GM18870 (cell line): Measurements from ENCODE around the gene STARD3NL.
"Not testable (repeated sequence)": the region's sequence is repeated elsewhere in the genome, so short reads cannot be mapped to it uniquely, and the experiment has no call there.

Experiments used
- ATAC-seq: cut with Tn5 transposase; IDR thresholded peaks from one replicate; pipeline ENCODE4 v1.9.1; 2021; ENCODE audit warnings: moderate library complexity; ENCODE audit not compliant: unreplicated experiment

STARD3NL gene

DNA sequence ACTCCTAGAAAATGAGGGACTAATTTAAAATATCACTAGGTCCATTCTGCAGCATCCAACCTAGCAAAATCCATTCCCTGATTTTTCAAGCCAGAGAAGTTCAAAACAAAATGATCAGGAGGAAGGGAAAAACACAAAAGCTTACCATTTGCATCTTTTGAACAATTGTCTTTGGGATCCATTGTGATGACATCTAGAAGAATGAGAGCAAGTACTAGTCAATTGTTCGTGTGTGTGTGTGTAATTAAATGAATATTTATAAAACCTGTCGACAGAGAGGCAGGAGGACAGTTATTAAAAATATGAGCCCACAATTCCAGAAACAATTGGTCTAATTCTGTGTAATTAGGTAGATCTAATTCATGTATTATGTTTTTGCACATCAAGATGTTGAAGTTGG, 84.0 kb downstream of the STARD3NL start:
- not testable (repeated sequence) for ATAC-seq

GRCh38 chr7:38262545-38262944, 84.5 kb downstream of the STARD3NL start:
- no peak for ATAC-seq

DNA sequence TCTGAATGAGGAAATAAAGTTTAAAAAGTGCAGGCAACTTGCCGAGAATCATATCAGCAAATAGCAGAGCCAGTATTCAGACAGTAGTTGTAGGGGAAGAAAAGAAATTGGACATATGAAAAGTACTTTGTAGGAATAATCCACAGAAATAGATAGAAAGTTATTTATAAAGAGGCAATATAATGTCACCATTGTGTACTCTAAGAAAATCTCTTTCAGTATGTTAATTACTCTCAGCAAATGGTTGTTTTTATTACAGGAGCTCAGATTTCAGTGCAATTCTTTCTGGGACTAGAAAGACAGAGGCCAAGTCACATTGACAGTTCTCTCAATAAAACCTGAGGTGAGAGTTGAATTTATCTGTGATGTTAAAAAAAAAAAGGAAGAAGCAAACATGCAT, 85.2 kb downstream of the STARD3NL start:
- not testable (repeated sequence) for ATAC-seq

GRCh38 chr7:38264602-38265001, 86.6 kb downstream of the STARD3NL start:
- not testable (repeated sequence) for ATAC-seq

- not testable (repeated sequence) for ATAC-seq
These were observed 87.9 kb downstream of the STARD3NL start for GRCh38 chr7:38265958-38266357.

GRCh38 chr7:38269704-38270346, 91.8 kb downstream of the STARD3NL start:
- ATAC-seq, result not testable (repeated sequence)

DNA sequence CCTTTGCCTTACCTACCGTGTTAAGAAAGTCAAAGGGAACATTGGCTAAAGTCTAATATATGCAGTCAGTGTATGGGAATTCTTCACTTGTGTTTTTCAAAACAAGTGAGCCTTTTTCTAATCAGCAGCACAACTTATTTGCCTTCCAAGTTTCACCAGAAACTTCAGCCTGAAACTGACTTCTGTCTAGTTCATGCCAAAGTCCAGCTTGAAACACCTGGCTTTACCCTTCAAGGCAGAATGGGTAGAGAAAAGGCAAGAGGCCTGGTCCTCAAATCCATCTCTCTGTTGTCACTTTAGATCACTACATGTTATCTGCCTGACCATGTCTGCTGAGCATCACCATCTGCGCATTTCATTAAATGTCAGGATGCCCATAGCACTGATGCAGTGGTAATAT, 92.4 kb downstream of the STARD3NL start:
- ATAC-seq, result not testable (repeated sequence)

DNA sequence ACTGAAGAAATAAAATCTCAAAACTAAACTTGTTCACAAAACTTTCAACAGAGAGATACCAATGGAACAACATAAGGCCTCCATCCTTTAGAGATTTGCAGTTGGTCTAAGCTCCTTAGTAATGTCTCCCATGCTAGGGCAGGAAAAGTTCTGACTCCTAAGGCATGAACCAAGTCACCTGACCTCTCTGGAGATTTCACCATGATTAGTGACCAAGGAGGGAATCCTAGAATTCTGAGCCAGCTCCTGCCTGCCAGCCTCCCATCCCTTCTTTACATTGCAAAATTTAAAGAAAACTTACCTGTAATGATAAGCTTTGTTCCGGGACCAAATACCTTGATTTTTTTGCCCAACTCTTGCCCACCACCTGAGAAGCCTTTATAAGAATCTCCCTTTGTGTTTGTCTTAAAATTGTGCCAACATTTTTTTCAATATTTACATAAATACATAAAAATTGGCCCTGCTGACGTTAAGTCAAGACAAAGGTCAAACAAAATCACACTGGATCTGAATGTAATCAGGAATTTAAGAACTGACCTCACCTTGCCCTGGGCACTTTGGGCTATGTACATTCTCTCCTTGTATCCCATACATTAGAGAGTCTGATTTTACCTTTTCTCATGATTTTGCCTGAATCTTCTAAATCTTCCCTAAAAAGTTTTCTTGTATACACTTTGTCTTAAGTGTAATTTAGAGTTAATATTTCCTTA, 95.4 kb downstream of the STARD3NL start, which contains the start of gene TARP:
TSS of gene TARP (minus strand) at position 351 of the 710 bp plus-strand sequence.
- ATAC-seq, result no peak

DNA sequence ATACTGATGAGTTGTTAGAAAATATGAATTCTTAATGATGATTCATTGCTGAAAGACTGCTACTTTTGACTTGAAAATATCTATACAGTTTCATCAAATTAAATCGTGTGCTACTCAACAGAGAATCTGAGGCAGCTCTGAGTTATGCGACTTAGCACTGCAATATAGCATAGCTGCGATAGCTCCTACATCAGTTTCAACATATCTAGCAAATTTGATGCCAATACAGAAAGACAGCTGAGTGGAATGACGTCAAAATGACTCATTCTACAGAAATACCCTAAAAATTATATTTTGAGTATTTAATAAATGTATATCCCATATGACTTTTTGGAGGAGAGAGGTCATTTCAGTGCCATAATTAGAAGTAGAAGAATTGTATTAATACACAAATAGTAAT, 96.4 kb downstream of the STARD3NL start:
- ATAC-seq, result no peak

GRCh38 chr7:38274927-38275620, 97.0 kb downstream of the STARD3NL start:
- no peak for ATAC-seq

GRCh38 chr7:38276096-38276877, 98.2 kb downstream of the STARD3NL start:
- no peak for ATAC-seq

GRCh38 chr7:38280000-38280399, 102.0 kb downstream of the STARD3NL start:
- ATAC-seq, result no peak
